Smooth muscle cell (in vitro differentiated cells): ENCODE results near the gene SURF6. TPM values are rescaled to one million over a fixed set of nuclear protein-coding genes. Genes with fewer than 3 reads are reported as not detected.

Experiments
- DNase-seq: peaks from one replicate; lab custom pipeline; 2025; ENCODE audit not compliant: unreplicated experiment; lab: John Stamatoyannopoulos, UW
- H2AFZ ChIP-seq: fragments of 200-600 bp; sonication (generic); 2 replicates; pipeline ENCODE4 v1.6.0; 2016; ENCODE audit warnings: antibody characterized with exemption, low read depth, mild to moderate bottlenecking
- H3F3A ChIP-seq: fragments of 200-600 bp; sonication (generic); 2 replicates; pipeline ENCODE4 v1.6.0; 2017; ENCODE audit warnings: antibody characterized with exemption, low read depth
- H3K27ac ChIP-seq: fragments of 200-600 bp; sonication (generic); 2 replicates; pipeline ENCODE4 v1.5.1; 2016; ENCODE audit warnings: low read depth, mild to moderate bottlenecking
- H3K27me3 ChIP-seq: fragments of 200-600 bp; sonication (generic); 2 replicates; pipeline ENCODE4 v1.6.1; 2016; ENCODE audit warnings: low read depth, mild to moderate bottlenecking
- H3K36me3 ChIP-seq: fragments of 200-600 bp; sonication (generic); 2 replicates; pipeline ENCODE4 v1.5.1; 2016; ENCODE audit warnings: low read depth
- H3K4me1 ChIP-seq: fragments of 200-600 bp; sonication (generic); 2 replicates; pipeline ENCODE4 v1.5.1; 2016; ENCODE audit warnings: low read depth
- H3K4me2 ChIP-seq: fragments of 200-600 bp; sonication (generic); 2 replicates; pipeline ENCODE4 v1.6.0; 2016; ENCODE audit warnings: mild to moderate bottlenecking
- H3K4me3 ChIP-seq: fragments of 200-600 bp; sonication (generic); 2 replicates; pipeline ENCODE4 v1.5.1; 2016; ENCODE audit warnings: mild to moderate bottlenecking
- H3K79me2 ChIP-seq: fragments of 200-600 bp; sonication (generic); 2 replicates; pipeline ENCODE4 v1.6.0; 2016; ENCODE audit warnings: low read depth, mild to moderate bottlenecking
- H3K9ac ChIP-seq: fragments of 200-600 bp; sonication (generic); 2 replicates; pipeline ENCODE4 v1.6.0; 2016; ENCODE audit warnings: low read depth
- H3K9me3 ChIP-seq: fragments of 200-600 bp; sonication (generic); replicated peaks from 2 replicates; pipeline ENCODE4 v1.5.1; 2016; ENCODE audit warnings: low read depth
- H4K20me1 ChIP-seq: fragments of 200-600 bp; sonication (generic); 2 replicates; pipeline ENCODE4 v1.6.0; 2016; ENCODE audit warnings: low read depth
- CTCF ChIP-seq: fragments of 200-600 bp; sonication (generic); IDR thresholded peaks from 2 replicates; pipeline ENCODE4 v1.5.1; 2017; ENCODE audit warnings: borderline replicate concordance, mild to moderate bottlenecking, antibody characterized with exemption; ENCODE audit not compliant: insufficient read depth, poor library complexity, severe bottlenecking
- WGBS: methylation state at CpG from one replicate; pipeline ENCODE4 v1.1.7; 2016; ENCODE audit warnings: low lambda C conversion rate; 5-methylcytosine and 5-hydroxymethylcytosine counted together
- polyA plus RNA-seq: library from polyadenylated mRNA; unstranded; fragments of >200 nt; fragmentation: Nextera tagmentation; extraction: Ambion mirVana; gene quantifications from 2 replicates; pipeline ENCODE4 v1.2.1, GENCODE V29; 2016
- total RNA-seq: library from RNA; depleted of rRNA; stranded (reverse); fragments of >200 nt; gene quantifications from 2 replicates; pipeline ENCODE4 v1.2.3, GENCODE V29; 2014

The SURF6 gene
- total and polyA plus RNA-seq, 2 experiments from 2014 or later: 8.1 to 17.8 TPM

DNA sequence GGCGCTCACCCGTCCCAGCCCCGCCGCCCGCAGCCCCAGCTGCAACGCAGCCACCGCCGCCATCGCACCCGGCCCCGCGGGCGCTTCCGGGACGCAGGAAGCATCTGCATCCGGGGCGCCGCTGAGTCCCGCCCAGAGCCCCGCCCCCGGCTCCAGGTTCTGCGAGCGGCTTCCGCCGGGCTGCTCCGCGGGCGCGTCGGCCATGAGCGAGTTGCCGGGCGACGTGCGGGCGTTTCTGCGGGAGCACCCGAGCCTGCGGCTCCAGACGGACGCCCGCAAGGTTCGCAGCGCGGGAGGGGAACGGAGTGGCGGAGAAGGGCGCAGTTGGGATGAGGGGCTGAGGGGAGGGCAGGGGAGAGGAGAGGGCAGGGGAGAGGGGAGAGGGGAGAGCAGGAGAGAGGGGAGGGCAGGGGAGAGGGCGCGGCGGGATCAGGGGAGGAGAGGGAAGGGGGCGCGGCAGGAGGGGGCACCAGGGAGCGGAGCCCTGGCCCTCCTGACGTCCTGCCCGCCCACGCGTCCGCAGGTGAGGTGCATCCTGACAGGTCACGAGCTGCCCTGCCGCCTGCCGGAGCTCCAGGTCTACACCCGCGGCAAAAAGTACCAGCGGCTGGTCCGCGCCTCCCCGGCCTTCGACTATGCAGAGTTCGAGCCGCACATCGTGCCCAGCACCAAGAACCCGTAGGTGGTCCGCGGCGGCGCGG lies 20.6 kb upstream of the SURF6 start, which contains the start of the genes SURF1 and SURF2:
Gene SURF1, minus strand, starts transcription at position 97 of the 701 bp plus-strand sequence. Its CDS starts 34 bp downstream, at position 63.
Gene SURF2, plus strand, starts transcription at position 160 of the 701 bp plus-strand sequence. Its CDS starts 43 bp downstream, at position 203.
- Histone ChIP-seq H3K4me2 (peak within 1 kb of the TSS; percentile 96), H3K9ac (peak within 1 kb of the TSS; percentile 77), H3K27me3 (no peaks in the 10 kb centered on the region), H3K9me3 (no peaks in the 10 kb centered on the region), H3F3A (peaks cover 45% of the 10 kb centered on the region), H3K79me2 (peaks cover 23% of the 10 kb centered on the region), H3K4me1 (peaks cover 12% of the 10 kb centered on the region), H3K27ac (peak within 1 kb of the TSS; percentile 51), H2AFZ (no peak within 1 kb of the TSS), H4K20me1 (peaks cover 64% of the 10 kb centered on the region), H3K4me3 (peak within 1 kb of the TSS; percentile 73), H3K36me3 (no peaks in the 10 kb centered on the region)
- no peak for TF ChIP-seq CTCF
- WGBS: 2% methylated on average over 44 of the region's 78 CpGs
- peak; percentile 44 for DNase-seq

DNA sequence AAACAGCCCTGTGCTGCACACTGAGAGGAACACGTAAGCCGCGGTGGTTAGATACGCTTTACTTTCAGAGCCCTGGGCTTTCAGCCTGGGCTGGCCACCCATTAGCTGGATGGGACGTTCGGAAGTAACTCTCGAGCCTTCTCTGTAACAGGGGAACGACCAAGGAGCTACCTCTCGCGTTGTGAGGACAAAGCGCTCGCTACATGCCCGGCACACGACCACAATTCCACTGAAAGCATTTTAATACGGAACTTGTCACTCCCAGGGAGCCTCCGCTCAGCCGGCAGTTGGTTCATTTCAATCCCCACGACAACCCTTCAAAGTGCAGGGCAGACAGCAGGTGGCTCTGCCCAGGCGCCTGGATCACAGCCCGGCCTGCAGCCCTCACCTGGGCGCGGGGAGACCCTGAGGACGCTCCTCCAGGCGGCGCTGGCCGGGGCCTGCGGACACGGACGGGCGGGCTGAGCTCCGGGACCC lies 19.9 kb upstream of the SURF6 start:
- no peak for DNase-seq
- Histone ChIP-seq H3K4me1 (peaks cover 12% of the 10 kb centered on the region), H3K27ac (peak overlapping the region; percentile 51), H3F3A (peaks cover 45% of the 10 kb centered on the region), H3K27me3 (no peaks in the 10 kb centered on the region), H3K4me2 (peak overlapping the region; percentile 96), H4K20me1 (peaks cover 63% of the 10 kb centered on the region), H3K9ac (peak overlapping the region; percentile 75), H3K4me3 (peak overlapping the region; percentile 73), H3K79me2 (peaks cover 23% of the 10 kb centered on the region), H3K36me3 (no peaks in the 10 kb centered on the region), H2AFZ (no peak overlapping the region), H3K9me3 (no peaks in the 10 kb centered on the region)
- WGBS: 4% methylated on average over 20 of the region's 31 CpGs
- no peak for TF ChIP-seq CTCF

- no peaks in the 10 kb centered on the region for H3K27me3 ChIP-seq
- no peak for TF ChIP-seq CTCF
- H3K27ac ChIP-seq: no peak overlapping the region
- DNase-seq: no peak
- H2AFZ ChIP-seq: no peak overlapping the region
- no peaks in the 10 kb centered on the region for H3K36me3 ChIP-seq
- H3K4me1 ChIP-seq: peaks cover 12% of the 10 kb centered on the region
- H3K9ac ChIP-seq: no peak overlapping the region
- H3F3A ChIP-seq: peaks cover 47% of the 10 kb centered on the region
- H3K4me2 ChIP-seq: no peak overlapping the region
- H4K20me1 ChIP-seq: peaks cover 63% of the 10 kb centered on the region
- H3K9me3 ChIP-seq: no peaks in the 10 kb centered on the region
- H3K4me3 ChIP-seq: no peak overlapping the region
- WGBS: 94% methylated on average over 7 of the region's 7 CpGs
- peaks cover 25% of the 10 kb centered on the region for H3K79me2 ChIP-seq
Observed at GRCh38 chr9:133354766-133355165, 18.8 kb upstream of the SURF6 start.
